Measurements from ENCODE around the gene CORO6.
A peak's percentile ranks its signal among the peaks of the same experiment; 100 is the strongest.

Gene CORO6

GRCh38 chr17:29622337-29623282 is at the start of gene CORO6:
CORO6 (minus strand) TSS chr17:29622912; CDS start chr17:29621421, 1,491 bp downstream.
- Histone ChIP-seq H3K36me3 (replicated peaks; ENCODE audit: insufficient read depth, low read length) (no peaks in the 10 kb centered on the region), H3K9ac (ENCODE audit: low read length) (peak within 1 kb of the TSS; percentile 44; the same call in 1 of the 2 replicates), H2AFZ (ENCODE audit: low read length) (peak within 1 kb of the TSS; percentile 92), H3K27me3 (replicated peaks; ENCODE audit: insufficient read depth, low read length) (no peaks in the 10 kb centered on the region), H3K4me2 (ENCODE audit: low read depth, low read length) (peak within 1 kb of the TSS; percentile 82), H3K9me3 (replicated peaks; ENCODE audit: insufficient read depth, low read length) (no peaks in the 10 kb centered on the region), H3K27ac (ENCODE audit: low read length) (peak within 1 kb of the TSS; percentile 15; the same call in 1 of the 2 replicates), H4K20me1 (ENCODE audit: insufficient read depth, low read length) (no peaks in the 10 kb centered on the region), H3K4me3 (ENCODE audit: low read length) (peak within 1 kb of the TSS; percentile 74), H3K9me2 (replicated peaks; ENCODE audit: insufficient read depth, low read length) (no peaks in the 10 kb centered on the region), H3K79me2 (ENCODE audit: low read length) (no peaks in the 10 kb centered on the region), H3F3A (ENCODE audit: insufficient read depth, low read length) (peaks cover 12% of the 10 kb centered on the region; the same call in 1 of the 2 replicates), H3K4me1 (ENCODE audit: low read length) (peaks cover 14% of the 10 kb centered on the region)
- peak; percentile 70 for DNase-seq
- TF ChIP-seq EZH2phosphoT487 (IDR thresholded peaks at IDR 0.05; ENCODE audit: low read length), result no peak
- TF ChIP-seq, protein P1, sequence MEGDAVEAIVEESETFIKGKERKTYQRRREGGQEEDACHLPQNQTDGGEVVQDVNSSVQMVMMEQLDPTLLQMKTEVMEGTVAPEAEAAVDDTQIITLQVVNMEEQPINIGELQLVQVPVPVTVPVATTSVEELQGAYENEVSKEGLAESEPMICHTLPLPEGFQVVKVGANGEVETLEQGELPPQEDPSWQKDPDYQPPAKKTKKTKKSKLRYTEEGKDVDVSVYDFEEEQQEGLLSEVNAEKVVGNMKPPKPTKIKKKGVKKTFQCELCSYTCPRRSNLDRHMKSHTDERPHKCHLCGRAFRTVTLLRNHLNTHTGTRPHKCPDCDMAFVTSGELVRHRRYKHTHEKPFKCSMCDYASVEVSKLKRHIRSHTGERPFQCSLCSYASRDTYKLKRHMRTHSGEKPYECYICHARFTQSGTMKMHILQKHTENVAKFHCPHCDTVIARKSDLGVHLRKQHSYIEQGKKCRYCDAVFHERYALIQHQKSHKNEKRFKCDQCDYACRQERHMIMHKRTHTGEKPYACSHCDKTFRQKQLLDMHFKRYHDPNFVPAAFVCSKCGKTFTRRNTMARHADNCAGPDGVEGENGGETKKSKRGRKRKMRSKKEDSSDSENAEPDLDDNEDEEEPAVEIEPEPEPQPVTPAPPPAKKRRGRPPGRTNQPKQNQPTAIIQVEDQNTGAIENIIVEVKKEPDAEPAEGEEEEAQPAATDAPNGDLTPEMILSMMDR (IDR thresholded peaks at IDR 0.05; ENCODE audit: low read length), result no peak

- no peaks in the 10 kb centered on the region for H3K27me3 ChIP-seq (replicated peaks; ENCODE audit: insufficient read depth, low read length)
- no peaks in the 10 kb centered on the region for H3K79me2 ChIP-seq (ENCODE audit: low read length)
- H3K36me3 ChIP-seq (replicated peaks; ENCODE audit: insufficient read depth, low read length), result no peaks in the 10 kb centered on the region
- H2AFZ ChIP-seq (ENCODE audit: low read length), result no peak overlapping the region
- no peak overlapping the region for H3K9ac ChIP-seq (ENCODE audit: low read length)
- H4K20me1 ChIP-seq (ENCODE audit: insufficient read depth, low read length), result no peaks in the 10 kb centered on the region
- H3F3A ChIP-seq (ENCODE audit: insufficient read depth, low read length), result peaks cover 23% of the 10 kb centered on the region
- H3K27ac ChIP-seq (ENCODE audit: low read length), result no peak overlapping the region
- H3K4me1 ChIP-seq (ENCODE audit: low read length), result peaks cover 26% of the 10 kb centered on the region
- no peaks in the 10 kb centered on the region for H3K9me2 ChIP-seq (replicated peaks; ENCODE audit: insufficient read depth, low read length)
- no peak overlapping the region for H3K4me2 ChIP-seq (ENCODE audit: low read depth, low read length)
- no peak for DNase-seq
- no peak overlapping the region for H3K4me3 ChIP-seq (ENCODE audit: low read length)
- TF ChIP-seq, protein P1 (IDR thresholded peaks at IDR 0.05; ENCODE audit: low read length), result no peak
- TF ChIP-seq EZH2phosphoT487 (IDR thresholded peaks at IDR 0.05; ENCODE audit: low read length) (no peak), EZH2 (optimal IDR thresholded peaks at IDR 0.05; ENCODE audit: low read depth, low read length) (no peak)
- no peaks in the 10 kb centered on the region for H3K9me3 ChIP-seq (replicated peaks; ENCODE audit: insufficient read depth, low read length)
Measured at GRCh38 chr17:29671661-29672060, 48.9 kb upstream of the CORO6 start.

GRCh38 chr17:29669266-29669665 is 46.6 kb upstream of the CORO6 start:
- no peak for DNase-seq
- H2AFZ ChIP-seq (ENCODE audit: low read length), result no peak overlapping the region
- H3F3A ChIP-seq (ENCODE audit: insufficient read depth, low read length), result peaks cover 9% of the 10 kb centered on the region
- H3K9ac ChIP-seq (ENCODE audit: low read length), result no peak overlapping the region
- H3K9me3 ChIP-seq (replicated peaks; ENCODE audit: insufficient read depth, low read length), result no peaks in the 10 kb centered on the region
- H3K4me1 ChIP-seq (ENCODE audit: low read length), result peaks cover 10% of the 10 kb centered on the region
- TF ChIP-seq, protein P1 (IDR thresholded peaks at IDR 0.05; ENCODE audit: low read length), result no peak
- no peak for TF ChIP-seq EZH2 (optimal IDR thresholded peaks at IDR 0.05; ENCODE audit: low read depth, low read length)
- no peak for TF ChIP-seq EZH2phosphoT487 (IDR thresholded peaks at IDR 0.05; ENCODE audit: low read length)
- no peak overlapping the region for H3K4me2 ChIP-seq (ENCODE audit: low read depth, low read length)
- no peaks in the 10 kb centered on the region for H4K20me1 ChIP-seq (ENCODE audit: insufficient read depth, low read length)
- H3K79me2 ChIP-seq (ENCODE audit: low read length), result no peaks in the 10 kb centered on the region
- H3K4me3 ChIP-seq (ENCODE audit: low read length), result no peak overlapping the region
- no peak overlapping the region for H3K27ac ChIP-seq (ENCODE audit: low read length)
- H3K27me3 ChIP-seq (replicated peaks; ENCODE audit: insufficient read depth, low read length), result no peaks in the 10 kb centered on the region
- H3K36me3 ChIP-seq (replicated peaks; ENCODE audit: insufficient read depth, low read length), result no peaks in the 10 kb centered on the region
- H3K9me2 ChIP-seq (replicated peaks; ENCODE audit: insufficient read depth, low read length), result no peaks in the 10 kb centered on the region
